ENCODE data around the gene FAM131A. TPM values are rescaled to one million over a fixed set of nuclear protein-coding genes. Genes with fewer than 3 reads are reported as not detected.

FAM131A gene
- total and polyA plus RNA-seq, 10 of the 15 experiments (the other 5 are each of a cell fraction or from before 2014, with no cell fraction given) = 0.31 to 4.5 (median 1.5) TPM

DNA sequence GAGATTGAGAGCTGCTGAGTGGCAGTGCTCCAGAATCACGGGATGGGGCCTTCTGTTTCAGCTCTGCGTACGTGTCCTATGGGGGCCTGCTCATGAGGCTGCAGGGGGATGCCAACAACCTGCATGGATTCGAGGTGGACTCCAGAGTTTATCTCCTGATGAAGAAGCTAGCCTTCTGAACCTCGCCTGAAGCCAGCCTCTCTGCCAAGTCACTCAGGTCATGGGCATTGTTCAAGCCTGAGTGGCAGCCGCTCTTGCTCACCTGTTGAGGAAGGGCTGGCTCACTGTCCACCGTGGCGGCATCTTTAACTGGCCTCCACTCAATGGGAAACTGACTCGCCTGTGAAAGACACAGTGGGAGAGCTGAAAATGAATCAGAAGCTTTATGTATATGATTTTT lies 30.7 kb downstream of the FAM131A start (continued):
- TF ChIP-seq, protein P1, sequence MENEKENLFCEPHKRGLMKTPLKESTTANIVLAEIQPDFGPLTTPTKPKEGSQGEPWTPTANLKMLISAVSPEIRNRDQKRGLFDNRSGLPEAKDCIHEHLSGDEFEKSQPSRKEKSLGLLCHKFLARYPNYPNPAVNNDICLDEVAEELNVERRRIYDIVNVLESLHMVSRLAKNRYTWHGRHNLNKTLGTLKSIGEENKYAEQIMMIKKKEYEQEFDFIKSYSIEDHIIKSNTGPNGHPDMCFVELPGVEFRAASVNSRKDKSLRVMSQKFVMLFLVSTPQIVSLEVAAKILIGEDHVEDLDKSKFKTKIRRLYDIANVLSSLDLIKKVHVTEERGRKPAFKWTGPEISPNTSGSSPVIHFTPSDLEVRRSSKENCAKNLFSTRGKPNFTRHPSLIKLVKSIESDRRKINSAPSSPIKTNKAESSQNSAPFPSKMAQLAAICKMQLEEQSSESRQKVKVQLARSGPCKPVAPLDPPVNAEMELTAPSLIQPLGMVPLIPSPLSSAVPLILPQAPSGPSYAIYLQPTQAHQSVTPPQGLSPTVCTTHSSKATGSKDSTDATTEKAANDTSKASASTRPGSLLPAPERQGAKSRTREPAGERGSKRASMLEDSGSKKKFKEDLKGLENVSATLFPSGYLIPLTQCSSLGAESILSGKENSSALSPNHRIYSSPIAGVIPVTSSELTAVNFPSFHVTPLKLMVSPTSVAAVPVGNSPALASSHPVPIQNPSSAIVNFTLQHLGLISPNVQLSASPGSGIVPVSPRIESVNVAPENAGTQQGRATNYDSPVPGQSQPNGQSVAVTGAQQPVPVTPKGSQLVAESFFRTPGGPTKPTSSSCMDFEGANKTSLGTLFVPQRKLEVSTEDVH (IDR thresholded peaks at IDR 0.05; ENCODE audit: low read depth, partially characterized antibody) = no peak
- TF ChIP-seq MAX (IDR thresholded peaks at IDR 0.05; ENCODE audit: low read depth, low read length) = no peak
- TF ChIP-seq EED (IDR thresholded peaks at IDR 0.05; ENCODE audit: low read depth) = no peak

GRCh38 chr3:184368586-184369183 lies 31.3 kb downstream of the FAM131A start:
- Histone ChIP-seq H3K27ac (ENCODE audit: control insufficient read depth, insufficient read depth) (no peak overlapping the region), H3K27me3 (replicated peaks in 1 of 2; ENCODE audit: control insufficient read depth in 2 of 2, insufficient read depth in 2 of 2, low read length in 1 of 2) (peaks cover 0 to 3% of the 10 kb centered on the region in 2 experiments; a peak in 1 of 4 replicates), H3K79me2 (ENCODE audit: control insufficient read depth, insufficient read depth, low read length) (peaks cover 15% of the 10 kb centered on the region), H3K4me2 (ENCODE audit: control insufficient read depth, insufficient read depth) (no peak overlapping the region), H2AFZ (ENCODE audit: control insufficient read depth, low read depth, low read length) (no peak overlapping the region), H3K4me3 (no peak overlapping the region), H4K20me1 (ENCODE audit: control insufficient read depth, insufficient read depth) (no peaks in the 10 kb centered on the region), H3K9ac (ENCODE audit: control insufficient read depth, insufficient read depth, low read length) (no peak overlapping the region), H3K4me1 (ENCODE audit: control insufficient read depth, insufficient read depth, low read length) (0 out of 2 replicates have a peak, but pooled peaks cover 3% of the 10 kb centered on the region), H3K36me3 (ENCODE audit: control insufficient read depth in 2 of 2, insufficient read depth in 2 of 2, low read length in 1 of 2) (peaks cover 2 to 5% of the 10 kb centered on the region in 2 experiments; a peak in 2 of 4 replicates), H3K9me3 (replicated peaks; ENCODE audit: control insufficient read depth, insufficient read depth, low read length) (no peaks in the 10 kb centered on the region)
- intact Hi-C loops (cut with micrococcal nuclease; ENCODE audit: unreplicated experiment) (no loop called here), in situ Hi-C loops (cut with MboI) (no loop called here)
- WGBS (ENCODE audit: insufficient coverage, insufficient replicate concordance, low lambda C conversion rate, missing lambda C conversion rate) = 96% methylated on average over 3 of the region's 3 CpGs
- no TSS peak for BruUV-seq (replicated peaks)
- no peak for TF ChIP-seq SUZ12 (IDR thresholded peaks at IDR 0.05; ENCODE audit: unreplicated experiment)
- FAIRE-seq (no peak), DNase-seq (ENCODE audit: low read depth, low spot score) (no peak), ATAC-seq (no peak)
- SMC1A ChIA-PET (ENCODE audit: uncharacterized antibody, unreplicated experiment) = no interaction called here
- CTCF ChIA-PET = interaction anchor here (0.7 kb wide), 2 partner anchors 147 to 174 kb away, joined by 3 read pairs; no protein-coding TSS in a partner anchor
- RAD21 ChIA-PET (ENCODE audit: unreplicated experiment) = no interaction called here
- POLR2A ChIA-PET = no interaction called here
